ENCODE results near the gene SYNE3.

The SYNE3 gene

GRCh38 chr14:95488376-95489213, 27.9 kb downstream of the SYNE3 start:
- no peak for TF ChIP-seq CTCF (IDR thresholded peaks at IDR 0.05; ENCODE audit: control extremely low read depth, extremely low read depth, low read depth, missing control alignments)
- ChIA-PET POLR2A (no interaction called here), CTCF (interaction anchor here (1.3 to 1.5 kb wide), 3 partner anchors 11 to 44 kb away, joined by 3 to 5 read pairs (median 4); no protein-coding TSS in a partner anchor)
- no peak for DNase-seq (ENCODE audit: extremely low spot score)

GRCh38 chr14:95487669-95488084, 28.8 kb downstream of the SYNE3 start:
- POLR2A ChIA-PET = no interaction called here
- CTCF ChIA-PET = interaction anchor here (0.7 to 1.5 kb wide), 7 partner anchors 9 to 46 kb away, joined by 3 to 5 read pairs (median 4); no protein-coding TSS in a partner anchor
- no peak for TF ChIP-seq CTCF (IDR thresholded peaks at IDR 0.05; ENCODE audit: control extremely low read depth, extremely low read depth, low read depth, missing control alignments)
- DNase-seq (ENCODE audit: extremely low spot score) = no peak

GRCh38 chr14:95486875-95487668, 29.4 kb downstream of the SYNE3 start:
- TF ChIP-seq CTCF (IDR thresholded peaks at IDR 0.05; ENCODE audit: control extremely low read depth, extremely low read depth, low read depth, missing control alignments) = no peak
- POLR2A ChIA-PET = interaction anchor here (0.6 kb wide), 1 partner anchor 32 kb away, joined by 6 read pairs; no protein-coding TSS in a partner anchor
- CTCF ChIA-PET = interaction anchor here (0.7 to 2.1 kb wide), 8 partner anchors 9 to 45 kb away, joined by 3 to 7 read pairs (median 4); no protein-coding TSS in a partner anchor
- DNase-seq (ENCODE audit: extremely low spot score) = no peak

GRCh38 chr14:95485222-95485819, 31.1 kb downstream of the SYNE3 start:
- DNase-seq (ENCODE audit: extremely low spot score) = no peak
- ChIA-PET CTCF (interaction anchor here (1.0 to 2.1 kb wide), 6 partner anchors 11 to 58 kb away, joined by 3 to 7 read pairs (median 3); no protein-coding TSS in a partner anchor), POLR2A (no interaction called here)
- no peak for TF ChIP-seq CTCF (IDR thresholded peaks at IDR 0.05; ENCODE audit: control extremely low read depth, extremely low read depth, low read depth, missing control alignments)

GRCh38 chr14:95484296-95484695, 32.2 kb downstream of the SYNE3 start:
- POLR2A ChIA-PET = no interaction called here
- CTCF ChIA-PET = interaction anchor here (1.2 to 2.3 kb wide), 3 partner anchors 12 to 43 kb away, joined by 6 to 8 read pairs (median 6); no protein-coding TSS in a partner anchor
- no peak for DNase-seq (ENCODE audit: extremely low spot score)
- no peak for TF ChIP-seq CTCF (IDR thresholded peaks at IDR 0.05; ENCODE audit: control extremely low read depth, extremely low read depth, low read depth, missing control alignments)
